WTC11 (cell line): ENCODE results near the gene KCTD16. TPM values are rescaled to one million over a fixed set of nuclear protein-coding genes. Genes with fewer than 3 reads are reported as not detected.

ENCODE experiments used
- ATAC-seq: fragments of 200-7000 bp; cut with Tn5 transposase; 2 replicates; pipeline ENCODE4 v1.10.0; 2021; ENCODE audit warnings: mild to moderate bottlenecking, moderate library complexity
- CTCF ChIA-PET: fragments of 300-600 bp; sonication (Branson Sonifier 250); formaldehyde crosslinking; loops from one replicate; lab custom pipeline; 2021; ENCODE audit warnings: antibody characterized with exemption; lab: Charles Lee
- POLR2A ChIA-PET: fragments of 350-600 bp; sonication (Branson Sonifier 250); formaldehyde crosslinking; loops from one replicate; lab custom pipeline; 2021; ENCODE audit warnings: antibody characterized with exemption; lab: Charles Lee
- DNase-seq: peaks from one replicate; pipeline ENCODE4 v3.0.0; 2021; ENCODE audit warnings: low spot score
- H3K27ac Mint-ChIP-seq: 2 replicates; pipeline ENCODE4 v1.8.0; 2021; ENCODE audit warnings: mixed read lengths
- H3K27me3 Mint-ChIP-seq: 2 replicates; pipeline ENCODE4 v1.8.0; 2021; ENCODE audit warnings: low read depth, mild to moderate bottlenecking, moderate library complexity, mixed read lengths
- H3K36me3 Mint-ChIP-seq: 2 replicates; pipeline ENCODE4 v1.8.0; 2021; ENCODE audit warnings: mixed read lengths
- H3K4me1 Mint-ChIP-seq: 2 replicates; pipeline ENCODE4 v1.8.0; 2022; ENCODE audit warnings: mixed read lengths
- H3K4me3 Mint-ChIP-seq: 2 replicates; pipeline ENCODE4 v1.8.0; 2021; ENCODE audit warnings: mild to moderate bottlenecking, moderate library complexity, mixed read lengths
- H3K9me3 Mint-ChIP-seq: 2 replicates; pipeline ENCODE4 v1.8.0; 2021; ENCODE audit warnings: mixed read lengths
- AFF4 ChIP-seq: sonication (generic); formaldehyde crosslinking; IDR thresholded peaks from 2 replicates; pipeline ENCODE4 v1.8.1; 2023; ENCODE audit warnings: mild to moderate bottlenecking, missing genetic modification reagents, borderline replicate concordance
- AR ChIP-seq: fragments of 250-450 bp; sonication (Bioruptor Pico); IDR thresholded peaks from 2 replicates; pipeline ENCODE4 v1.9.0; 2021; ENCODE audit warnings: mild to moderate bottlenecking
- CBFB ChIP-seq: sonication (generic); formaldehyde crosslinking; IDR thresholded peaks from 2 replicates; pipeline ENCODE4 v1.8.1; 2022; ENCODE audit warnings: mild to moderate bottlenecking, low read depth, missing genetic modification reagents
- CDX4 ChIP-seq: fragments of 250-450 bp; sonication (Bioruptor Pico); IDR thresholded peaks from 2 replicates; pipeline ENCODE4 v1.9.0; 2021; ENCODE audit warnings: moderate library complexity, mild to moderate bottlenecking, inconsistent platforms, borderline replicate concordance
- ELF4 ChIP-seq: sonication (generic); formaldehyde crosslinking; IDR thresholded peaks from 2 replicates; pipeline ENCODE4 v1.8.1; 2022; ENCODE audit warnings: low read depth, mild to moderate bottlenecking, moderate library complexity, missing genetic modification reagents
- ESRRA ChIP-seq: sonication (generic); formaldehyde crosslinking; IDR thresholded peaks from 2 replicates; pipeline ENCODE4 v1.8.1; 2022; ENCODE audit warnings: mild to moderate bottlenecking, missing genetic modification reagents, borderline replicate concordance
- ETV6 ChIP-seq: sonication (generic); formaldehyde crosslinking; IDR thresholded peaks from 2 replicates; pipeline ENCODE4 v1.8.1; 2022; ENCODE audit warnings: mild to moderate bottlenecking, missing genetic modification reagents
- FOXJ3 ChIP-seq: sonication (generic); formaldehyde crosslinking; IDR thresholded peaks from 2 replicates; pipeline ENCODE4 v1.9.0; 2021; ENCODE audit warnings: missing genetic modification reagents, mild to moderate bottlenecking, borderline replicate concordance
- KAT7 ChIP-seq: sonication (generic); formaldehyde crosslinking; IDR thresholded peaks from 2 replicates; pipeline ENCODE4 v1.8.1; 2023; ENCODE audit warnings: missing genetic modification reagents, mild to moderate bottlenecking, borderline replicate concordance
- PREB ChIP-seq: sonication (generic); formaldehyde crosslinking; IDR thresholded peaks from 2 replicates; pipeline ENCODE4 v1.8.1; 2022; ENCODE audit warnings: mild to moderate bottlenecking, missing genetic modification reagents, moderate library complexity, borderline replicate concordance
- ZNF219 ChIP-seq: sonication (generic); formaldehyde crosslinking; IDR thresholded peaks from 2 replicates; pipeline ENCODE4 v1.8.0; 2023; ENCODE audit warnings: missing genetic modification reagents, mild to moderate bottlenecking, borderline replicate concordance
- ZNF281 ChIP-seq: sonication (generic); formaldehyde crosslinking; IDR thresholded peaks from 2 replicates; pipeline ENCODE4 v1.8.0; 2023; ENCODE audit warnings: mild to moderate bottlenecking, missing genetic modification reagents
- ZNF532 ChIP-seq: fragments of 250-450 bp; sonication (Bioruptor Pico); IDR thresholded peaks from 2 replicates; pipeline ENCODE4 v1.9.0; 2021; ENCODE audit warnings: mild to moderate bottlenecking, borderline replicate concordance
- total RNA-seq: library from RNA; stranded (reverse); gene quantifications from 3 replicates; pipeline ENCODE4 v1.2.3, GENCODE V29; 2021

KCTD16 gene
- total RNA-seq, 1 experiment from 2014 or later = 0.20 TPM

- Mint-ChIP-seq H3K9me3 (peaks cover 9% of the 10 kb centered on the region; the same call in 1 of the 2 replicates), H3K27me3 (peaks cover 2% of the 10 kb centered on the region; the same call in 1 of the 2 replicates), H3K4me1 (peaks cover 15% of the 10 kb centered on the region), H3K4me3 (no peak overlapping the region), H3K36me3 (no peaks in the 10 kb centered on the region), H3K27ac (no peak overlapping the region)
- TF ChIP-seq AR (no peak), ETV6 (CRISPR knock-in tag) (no peak), KAT7 (CRISPR knock-in tag) (no peak), PREB (CRISPR knock-in tag) (no peak), ELF4 (CRISPR knock-in tag) (no peak), ZNF532 (CRISPR knock-in tag) (no peak), ZNF281 (CRISPR knock-in tag) (no peak), AFF4 (CRISPR knock-in tag) (no peak), CBFB (CRISPR knock-in tag) (no peak), CDX4 (CRISPR knock-in tag) (no peak), ESRRA (CRISPR knock-in tag) (no peak), FOXJ3 (CRISPR knock-in tag) (no peak), ZNF219 (no peak)
- POLR2A ChIA-PET = no interaction called here
- no peak for ATAC-seq
- no peak for DNase-seq
- CTCF ChIA-PET = no interaction called here
These were observed 138.4 kb downstream of the KCTD16 start for GRCh38 chr5:144308906-144309670.
